KOPT-K1 (cell line): Measurements from ENCODE around the gene FGFR4.
"Not testable (repeated sequence)": the region's sequence is repeated elsewhere in the genome, so short reads cannot be mapped to it uniquely, and the experiment has no call there.

Source experiments
- H3K27ac ChIP-seq: fragments of 200-600 bp; sonication (generic); 2 replicates; pipeline ENCODE4 v1.5.1; 2016; ENCODE audit warnings: antibody characterized with exemption, mild to moderate bottlenecking, low read depth, low read length; ENCODE audit not compliant: poor library complexity, severe bottlenecking
- H3K36me3 ChIP-seq: fragments of 200-600 bp; sonication (generic); 2 replicates; pipeline ENCODE4 v1.5.1; 2017; ENCODE audit warnings: antibody characterized with exemption, mild to moderate bottlenecking, low read length, moderate library complexity; ENCODE audit not compliant: insufficient read depth
- H3K9me3 ChIP-seq: fragments of 200-600 bp; sonication (generic); 2 replicates; pipeline ENCODE4 v1.5.1; 2017; ENCODE audit warnings: antibody characterized with exemption, low read length, mild to moderate bottlenecking; ENCODE audit not compliant: insufficient read depth, poor library complexity, severe bottlenecking

The FGFR4 gene

DNA sequence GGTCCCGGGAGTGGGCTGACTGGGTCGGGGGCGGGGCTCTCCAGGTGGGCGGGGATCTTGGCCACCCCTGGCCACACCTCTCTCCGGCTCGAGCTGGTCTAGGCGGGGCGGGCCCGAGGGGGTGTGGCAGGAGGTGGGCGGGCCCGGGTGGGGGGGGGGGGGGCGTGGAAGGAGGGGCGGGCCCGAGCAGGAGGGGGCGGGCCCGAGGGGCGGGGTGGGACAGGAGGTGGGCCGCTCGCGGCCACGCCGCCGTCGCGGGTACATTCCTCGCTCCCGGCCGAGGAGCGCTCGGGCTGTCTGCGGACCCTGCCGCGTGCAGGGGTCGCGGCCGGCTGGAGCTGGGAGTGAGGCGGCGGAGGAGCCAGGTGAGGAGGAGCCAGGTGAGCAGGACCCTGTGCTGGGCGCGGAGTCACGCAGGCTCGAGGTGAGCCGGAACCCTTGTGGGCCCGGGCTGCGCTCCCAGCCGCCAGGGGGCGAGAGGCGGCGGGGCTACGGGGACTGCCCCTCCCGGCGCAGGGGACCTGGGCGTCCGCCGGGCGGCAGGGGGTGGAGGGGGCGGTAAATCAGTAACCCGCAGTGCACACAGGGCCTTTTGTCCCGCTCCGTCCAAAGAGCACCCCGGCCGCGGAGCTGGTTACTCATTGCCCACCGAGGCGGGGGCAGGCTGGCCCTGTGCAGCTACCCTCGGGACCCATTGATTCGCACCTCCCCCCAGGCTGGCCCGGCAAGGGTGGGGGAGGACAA is at the start of gene FGFR4:
Gene FGFR4 (plus strand): TSS at position 262 of the 744 bp plus-strand sequence. CDS start 2,688 bp downstream, outside the sequence.
- H3K36me3 ChIP-seq, result no peaks in the 10 kb centered on the region
- H3K9me3 ChIP-seq, result no peaks in the 10 kb centered on the region
- H3K27ac ChIP-seq, result no peak within 1 kb of the TSS

DNA sequence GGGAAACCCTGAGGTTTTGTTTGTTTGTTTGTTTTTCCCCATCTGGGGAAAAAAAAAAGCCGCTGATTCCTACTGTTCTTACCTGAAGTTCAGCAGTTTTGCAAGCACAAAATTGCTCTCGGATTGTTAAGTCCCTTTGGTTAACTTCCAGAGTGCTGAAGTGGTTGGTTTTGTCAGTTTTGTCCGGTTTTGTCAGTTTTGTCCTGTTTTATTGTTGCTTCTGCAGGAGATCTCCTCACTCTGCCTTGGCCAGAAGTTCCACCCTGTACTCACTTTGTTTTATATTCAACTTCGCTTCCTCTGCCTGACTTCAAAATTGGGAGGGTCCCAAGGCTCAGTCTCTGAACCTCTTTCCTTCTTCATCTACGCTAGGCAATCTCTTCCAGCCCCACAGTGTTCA is 49.8 kb upstream of the FGFR4 start:
- Histone ChIP-seq H3K27ac (no peak overlapping the region), H3K36me3 (peaks cover 87% of the 10 kb centered on the region), H3K9me3 (no peaks in the 10 kb centered on the region)

DNA sequence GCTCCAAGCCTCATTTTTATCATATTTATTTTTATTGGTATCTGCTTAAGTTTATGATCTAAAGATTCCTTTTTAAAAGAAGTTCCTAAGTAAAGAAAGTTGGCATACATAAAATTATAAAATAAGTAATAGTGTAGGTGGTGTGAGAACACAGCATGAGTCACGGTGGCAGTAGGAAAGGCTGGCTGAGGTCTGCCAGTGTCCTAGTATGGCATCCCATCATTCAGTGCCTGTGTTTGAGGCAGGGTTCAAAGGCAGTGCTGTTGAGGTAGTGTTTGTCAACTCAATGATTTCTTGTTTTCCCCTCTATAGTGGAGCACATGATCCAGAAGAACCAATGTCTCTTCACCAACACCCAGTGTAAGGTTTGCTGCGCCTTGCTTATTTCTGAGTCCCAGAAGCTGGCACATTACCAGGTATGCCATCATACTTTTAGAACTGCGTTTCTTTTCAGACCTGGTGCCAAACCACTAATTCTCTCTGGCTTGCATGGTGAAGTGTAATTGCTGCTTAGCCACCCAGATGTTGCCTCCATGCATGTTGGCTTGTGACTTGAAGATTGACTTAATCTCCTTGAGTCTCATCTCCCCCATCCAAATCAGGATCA is 45.8 kb upstream of the FGFR4 start:
- no peak overlapping the region for H3K27ac ChIP-seq
- peaks cover 95% of the 10 kb centered on the region for H3K36me3 ChIP-seq
- no peaks in the 10 kb centered on the region for H3K9me3 ChIP-seq

DNA sequence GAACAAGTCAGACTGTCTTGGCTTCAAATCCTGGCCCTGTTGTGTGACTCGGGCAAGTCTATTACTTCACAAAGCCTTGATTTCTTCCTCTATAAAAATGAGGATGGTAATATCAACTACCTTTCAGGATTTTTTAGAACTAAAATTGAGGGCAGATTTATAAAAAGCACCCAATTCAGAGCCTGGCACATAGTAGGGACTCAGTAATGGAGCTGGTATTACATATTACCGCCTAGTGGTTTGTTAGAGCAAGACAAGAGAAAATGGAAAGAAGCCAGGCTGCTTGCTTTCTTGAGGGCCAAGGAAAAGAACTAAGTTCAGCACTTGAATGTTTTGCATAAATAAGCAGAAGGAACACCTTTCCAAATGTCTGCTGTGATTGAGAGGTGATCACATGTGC is 44.8 kb upstream of the FGFR4 start:
- H3K27ac ChIP-seq, result no peak overlapping the region
- no peaks in the 10 kb centered on the region for H3K9me3 ChIP-seq
- H3K36me3 ChIP-seq, result peaks cover 99% of the 10 kb centered on the region

DNA sequence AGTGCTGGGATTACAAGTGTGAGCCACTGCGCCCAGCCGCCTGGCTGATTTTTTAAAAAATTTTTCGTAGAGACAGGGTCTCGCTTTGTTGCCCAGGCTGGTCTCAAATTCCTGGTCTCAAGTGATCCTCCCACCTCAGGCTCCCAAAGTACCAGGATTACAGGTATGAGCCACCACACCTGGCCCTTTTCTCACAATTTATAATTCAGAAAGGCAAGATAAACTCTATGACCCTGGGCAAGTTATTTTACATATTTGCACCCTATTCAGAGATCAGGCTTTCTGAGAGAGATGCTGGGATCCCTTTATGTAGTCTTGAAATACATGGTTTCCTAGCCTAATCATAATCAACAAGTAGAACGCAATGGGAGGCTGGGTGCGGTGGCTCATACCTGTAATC is 43.6 kb upstream of the FGFR4 start:
- Histone ChIP-seq H3K36me3 (peaks cover 99% of the 10 kb centered on the region), H3K9me3 (no peaks in the 10 kb centered on the region), H3K27ac (no peak overlapping the region)

DNA sequence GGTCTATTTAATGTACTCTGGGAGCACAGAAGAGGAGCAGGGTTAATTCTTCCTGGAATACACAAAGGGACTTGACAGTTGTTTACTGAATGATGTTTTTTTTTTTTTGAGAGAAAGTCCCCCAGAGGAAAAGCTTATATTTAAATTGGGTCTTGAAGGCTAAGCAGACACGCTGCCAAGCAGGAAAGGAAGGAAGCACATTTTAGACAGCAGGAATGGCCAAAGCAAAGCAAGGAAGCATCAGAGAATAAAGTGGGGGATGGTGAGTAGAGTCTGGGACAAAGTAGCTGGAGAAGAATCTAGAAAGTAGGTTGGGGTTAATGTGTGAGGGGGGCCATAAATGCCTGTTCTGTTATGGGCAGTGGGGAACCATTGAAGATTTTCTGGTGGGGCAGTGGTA is 42.8 kb upstream of the FGFR4 start:
- Histone ChIP-seq H3K9me3 (no peaks in the 10 kb centered on the region), H3K36me3 (peaks cover 99% of the 10 kb centered on the region), H3K27ac (no peak overlapping the region)

DNA sequence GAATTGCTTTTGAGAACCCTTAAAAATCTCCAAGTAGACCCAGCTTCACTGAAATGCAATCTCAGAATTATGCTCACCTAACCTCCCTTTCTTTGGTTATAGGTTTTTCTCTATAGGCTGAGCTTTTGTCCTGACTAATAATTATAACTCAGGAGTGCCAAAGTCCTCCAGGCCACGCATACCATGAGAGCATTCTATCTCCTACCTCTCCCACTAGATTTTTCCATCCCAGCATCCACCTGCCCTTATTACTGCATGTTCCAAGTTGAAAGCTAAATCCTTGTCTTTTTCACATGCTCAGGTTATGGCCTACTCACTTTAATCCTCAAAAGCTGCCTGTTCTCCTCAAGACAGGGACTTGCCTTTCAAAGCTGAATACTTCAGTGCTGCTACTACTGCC is 42.1 kb upstream of the FGFR4 start:
- H3K9me3 ChIP-seq, result no peaks in the 10 kb centered on the region

DNA sequence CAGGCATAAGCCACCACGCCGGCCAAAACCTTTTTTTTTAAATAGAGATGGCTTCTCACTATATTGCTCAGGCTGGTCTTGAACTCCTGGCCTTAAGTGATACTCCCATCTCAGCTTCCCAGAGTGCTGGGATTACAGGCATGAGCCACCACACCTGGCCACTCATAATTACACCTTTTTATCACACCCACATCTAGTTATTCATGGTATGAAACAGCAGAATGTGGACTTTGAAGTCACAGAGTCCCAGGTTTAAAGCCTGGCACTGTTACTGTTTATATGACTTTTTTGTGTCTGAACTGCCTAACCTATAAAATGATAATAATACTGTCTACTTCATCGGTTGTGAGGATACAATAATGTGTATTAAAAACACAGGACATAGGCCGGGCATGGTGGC is 41.1 kb upstream of the FGFR4 start:
- H3K9me3 ChIP-seq, result no peaks in the 10 kb centered on the region

More for the DNA sequence above, 42.1 kb upstream of the FGFR4 start:
- Histone ChIP-seq H3K27ac (no peak overlapping the region), H3K36me3 (peaks cover 99% of the 10 kb centered on the region)

DNA sequence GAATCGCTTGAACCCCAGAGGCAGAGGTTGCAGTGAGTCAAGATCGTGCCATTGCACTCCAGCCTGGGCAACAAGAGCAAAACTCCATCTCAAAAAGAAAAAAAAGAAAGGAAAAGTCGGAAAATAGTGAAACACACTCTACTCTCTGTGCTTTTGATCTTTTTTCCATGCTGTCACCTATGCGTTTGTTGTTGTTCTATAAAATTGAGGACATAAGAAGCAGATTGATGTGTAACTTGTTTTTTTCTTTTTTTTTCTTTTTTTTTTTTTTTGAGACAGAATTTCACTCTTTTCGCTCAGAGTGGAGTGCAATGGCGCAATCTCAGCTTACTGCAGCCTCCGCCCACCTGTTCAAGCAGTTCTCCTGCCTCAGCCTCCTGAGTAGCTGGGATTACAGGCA is 38.2 kb upstream of the FGFR4 start:
- not testable (repeated sequence) for H3K27ac ChIP-seq, H3K9me3 ChIP-seq
- peaks cover 100% of the 10 kb centered on the region for H3K36me3 ChIP-seq

More for the DNA sequence above, 41.1 kb upstream of the FGFR4 start:
- no peak overlapping the region for H3K27ac ChIP-seq
- H3K36me3 ChIP-seq, result peaks cover 100% of the 10 kb centered on the region

DNA sequence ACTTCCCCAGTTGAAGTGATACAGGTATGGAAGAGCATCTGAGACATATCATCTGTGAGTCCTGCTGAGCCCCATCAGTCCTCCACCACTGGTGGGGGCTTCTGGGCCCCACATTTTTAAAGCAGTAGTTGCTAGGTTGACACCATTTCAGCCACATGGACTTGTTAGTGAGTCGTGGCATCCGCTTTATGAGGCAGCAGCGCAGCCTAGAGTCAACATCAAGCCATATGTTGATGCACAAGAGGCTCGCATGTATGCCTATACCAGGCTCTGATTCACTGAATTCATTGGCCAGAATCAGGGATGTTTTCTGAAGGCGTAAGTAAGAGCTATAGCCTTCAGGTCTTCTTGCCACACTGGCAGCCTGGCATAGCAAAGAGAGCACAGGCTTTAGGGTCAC is 37.4 kb upstream of the FGFR4 start:
- peaks cover 99% of the 10 kb centered on the region for H3K36me3 ChIP-seq
- H3K9me3 ChIP-seq, result no peaks in the 10 kb centered on the region
- no peak overlapping the region for H3K27ac ChIP-seq

DNA sequence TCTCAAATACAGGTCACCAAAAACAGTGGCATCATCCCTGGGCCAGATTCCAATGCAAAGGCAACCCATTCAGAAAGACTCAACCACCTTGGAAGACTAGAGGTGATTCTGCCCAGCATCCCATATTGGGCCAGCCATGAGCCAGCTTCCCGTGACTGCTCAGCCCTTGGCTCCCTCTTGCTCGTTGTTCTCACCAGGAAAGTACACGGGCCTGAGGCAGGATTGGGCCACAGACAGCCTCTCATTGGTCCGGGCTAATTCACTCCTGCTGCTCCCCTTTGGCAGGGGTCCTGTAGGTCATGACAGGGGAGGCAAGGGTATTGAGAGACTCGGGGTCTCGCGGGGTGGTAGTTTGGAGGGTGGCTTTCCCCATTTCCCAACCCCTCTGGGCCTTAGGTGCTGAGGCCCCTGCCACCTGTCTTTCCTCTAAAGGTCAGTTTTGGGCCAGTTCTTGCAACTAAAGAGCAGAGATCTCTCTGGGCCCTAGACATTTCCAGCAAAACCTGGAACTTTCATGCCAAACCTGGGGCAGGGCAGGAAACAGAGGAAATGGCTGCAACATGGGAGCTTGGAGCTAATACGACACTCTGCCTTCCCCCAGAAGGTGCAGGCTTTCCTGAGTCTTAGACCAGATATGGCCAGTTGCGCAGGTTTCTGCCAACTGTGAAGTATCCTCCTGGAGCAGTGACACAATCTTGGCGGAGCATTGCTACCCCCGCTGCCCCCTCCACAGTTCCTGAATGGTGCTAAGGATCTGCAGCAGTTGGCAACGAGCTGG is 22.0 kb upstream of the FGFR4 start:
- H3K9me3 ChIP-seq, result no peaks in the 10 kb centered on the region
- peaks cover 78% of the 10 kb centered on the region for H3K36me3 ChIP-seq
- no peak overlapping the region for H3K27ac ChIP-seq

DNA sequence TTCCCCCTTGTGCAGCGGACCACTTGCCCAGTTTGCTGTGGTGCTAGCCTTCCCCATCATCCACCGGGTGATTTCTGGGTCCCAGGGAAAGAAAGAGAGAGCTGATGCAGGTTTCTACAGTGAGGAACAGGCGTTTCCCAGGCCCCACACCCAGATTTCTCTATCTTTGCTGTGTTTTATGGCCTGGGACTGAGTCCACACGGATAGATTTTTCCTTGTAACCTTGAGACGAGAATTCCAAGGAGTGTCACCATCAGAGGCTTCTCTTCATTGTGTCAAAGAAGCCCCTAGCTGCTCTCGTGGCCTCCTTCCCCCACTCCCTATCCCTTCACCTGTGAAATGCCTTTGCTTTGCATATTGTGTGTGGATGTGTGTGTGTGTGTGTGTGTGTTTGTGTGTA is 21.2 kb upstream of the FGFR4 start:
- Histone ChIP-seq H3K36me3 (peaks cover 70% of the 10 kb centered on the region), H3K27ac (no peak overlapping the region)

DNA sequence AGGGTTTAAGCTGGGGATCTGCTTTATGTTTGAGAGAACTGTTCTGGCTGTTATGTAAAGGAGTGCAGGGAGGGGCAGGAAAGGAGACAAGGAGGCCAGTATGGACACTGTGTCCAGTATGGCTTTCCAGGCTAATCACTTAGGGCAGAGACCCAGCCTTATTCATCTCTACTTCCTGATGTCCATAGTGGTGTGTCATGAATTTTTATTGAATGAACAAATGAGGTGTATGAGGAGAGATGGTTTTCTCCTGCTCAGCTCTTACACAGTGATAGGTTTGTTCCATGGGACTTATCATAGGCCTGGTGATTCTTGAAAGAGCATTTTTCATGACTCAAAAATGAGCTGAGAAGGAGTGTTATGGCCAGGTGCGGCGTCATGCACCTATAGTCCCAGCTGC is 20.5 kb upstream of the FGFR4 start:
- Histone ChIP-seq H3K36me3 (peaks cover 69% of the 10 kb centered on the region), H3K9me3 (no peaks in the 10 kb centered on the region), H3K27ac (no peak overlapping the region)

More for the DNA sequence above, 21.2 kb upstream of the FGFR4 start:
- H3K9me3 ChIP-seq, result no peaks in the 10 kb centered on the region

DNA sequence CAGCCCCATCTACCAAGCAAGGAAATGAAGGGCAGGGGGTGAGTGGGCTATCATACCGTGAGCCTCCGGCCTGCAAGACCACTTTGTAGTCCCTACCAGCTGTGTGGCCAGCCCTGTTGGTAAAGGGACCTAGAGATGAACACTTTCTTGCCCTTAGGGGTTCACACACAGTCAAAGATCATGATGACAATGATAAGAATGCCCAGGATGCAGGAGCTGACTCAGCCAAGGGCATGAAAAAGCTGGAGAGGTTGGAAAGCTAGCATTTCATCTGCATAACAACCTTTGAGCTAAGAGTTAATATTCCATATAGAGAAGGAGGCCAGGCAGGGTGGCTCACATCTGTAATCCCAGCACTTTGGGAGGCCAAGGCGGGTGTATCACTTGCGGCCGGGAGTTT is 19.2 kb upstream of the FGFR4 start:
- Histone ChIP-seq H3K27ac (no peak overlapping the region), H3K9me3 (no peaks in the 10 kb centered on the region), H3K36me3 (peaks cover 61% of the 10 kb centered on the region)

DNA sequence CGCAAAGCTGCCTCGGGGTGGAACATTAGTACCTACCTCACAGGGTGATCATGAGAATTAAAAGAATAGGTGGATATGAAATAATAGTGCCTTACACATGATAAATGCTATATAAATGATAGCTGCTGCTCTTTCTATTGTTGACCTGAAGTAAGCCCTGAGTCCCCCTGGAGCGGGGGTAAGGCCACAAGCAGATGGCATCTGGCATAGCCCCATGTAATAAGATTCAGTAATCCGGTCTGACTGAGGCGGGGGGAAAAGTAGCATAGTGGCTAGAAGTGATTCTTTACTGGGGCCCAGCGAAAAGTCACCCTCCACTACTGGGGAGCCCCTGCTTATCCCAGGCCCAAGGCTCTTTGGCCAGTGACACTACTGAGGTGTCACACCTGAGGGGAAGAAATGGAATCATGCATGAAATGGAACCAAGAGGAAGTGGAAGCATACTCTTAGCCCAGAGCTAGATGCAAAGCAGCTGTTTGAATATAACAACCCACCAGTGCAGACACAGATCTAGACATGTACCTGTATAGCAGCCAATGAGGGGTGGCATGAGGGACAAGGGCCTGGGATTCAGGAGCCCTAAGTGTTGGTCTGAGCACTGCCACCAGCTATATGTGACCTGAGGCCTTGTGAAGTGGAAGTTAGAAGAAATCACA is 16.1 kb upstream of the FGFR4 start:
- Histone ChIP-seq H3K9me3 (no peaks in the 10 kb centered on the region), H3K27ac (no peak overlapping the region), H3K36me3 (peaks cover 32% of the 10 kb centered on the region; the same call in 1 of the 2 replicates)
